ENCODE data around the gene ATG16L2. TPM values are rescaled to one million over a fixed set of nuclear protein-coding genes. Genes with fewer than 3 reads are reported as not detected.

The ATG16L2 gene
- total and polyA plus RNA-seq, 10 of the 15 experiments (the other 5 are each of a cell fraction or from before 2014, with no cell fraction given), result 1.9 to 67.7 (median 30.4) TPM

GRCh38 chr11:72821920-72822799 lies 7.9 kb downstream of the ATG16L2 start:
- Histone ChIP-seq H3K36me3 (ENCODE audit: control insufficient read depth in 2 of 2, insufficient read depth in 2 of 2, low read length in 1 of 2) (peaks cover 12 to 26% of the 10 kb centered on the region in 2 experiments), H3K27me3 (replicated peaks in 1 of 2; ENCODE audit: control insufficient read depth in 2 of 2, insufficient read depth in 2 of 2, low read length in 1 of 2) (no peaks in the 10 kb centered on the region), H3K4me3 (peak overlapping the region; percentile 52; the same call in 1 of the 2 replicates), H2AFZ (ENCODE audit: control insufficient read depth, low read depth, low read length) (peak overlapping the region; percentile 48), H3K79me2 (ENCODE audit: control insufficient read depth, insufficient read depth, low read length) (no peaks in the 10 kb centered on the region), H4K20me1 (ENCODE audit: control insufficient read depth, insufficient read depth) (no peaks in the 10 kb centered on the region), H3K9me3 (replicated peaks; ENCODE audit: control insufficient read depth, insufficient read depth, low read length) (no peaks in the 10 kb centered on the region; the same call in 2 of the 3 replicates), H3K9ac (ENCODE audit: control insufficient read depth, insufficient read depth, low read length) (peak overlapping the region; percentile 44; the same call in 1 of the 2 replicates), H3K4me1 (ENCODE audit: control insufficient read depth, insufficient read depth, low read length) (peaks cover 19% of the 10 kb centered on the region), H3K4me2 (ENCODE audit: control insufficient read depth, insufficient read depth) (peak overlapping the region; percentile 87), H3K27ac (ENCODE audit: control insufficient read depth, insufficient read depth) (peak overlapping the region; percentile 17)
- peak; percentile 21 for DNase-seq (ENCODE audit: low read depth, low spot score)
- ChIA-PET POLR2A (interaction anchor here (1.5 kb wide), 1 partner anchor 9 kb away, joined by 4 read pairs; no protein-coding TSS in a partner anchor), RAD21 (ENCODE audit: unreplicated experiment) (interaction anchor here (1.2 kb wide), 1 partner anchor 97 kb away, joined by 4 read pairs; no protein-coding TSS in a partner anchor), CTCF (interaction anchor here (1.1 to 1.3 kb wide), 3 partner anchors 28 to 356 kb away, joined by 3 to 4 read pairs (median 3); partner anchors contain the start of gene STARD10), SMC1A (ENCODE audit: uncharacterized antibody, unreplicated experiment) (no interaction called here)
- WGBS (ENCODE audit: insufficient coverage, insufficient replicate concordance, low lambda C conversion rate, missing lambda C conversion rate), result 5% methylated on average over 70 of the region's 82 CpGs
- intact Hi-C loops (cut with micrococcal nuclease; ENCODE audit: unreplicated experiment), result no loop called here
- in situ Hi-C loops (cut with MboI), result no loop called here
- BruUV-seq (replicated peaks), result no TSS peak
- FAIRE-seq, result no peak
- peak; percentile 82 for ATAC-seq
- TF ChIP-seq TBL1XR1 (IDR thresholded peaks at IDR 0.05; ENCODE audit: low read depth, low read length) (no peak), PAX8 (IDR thresholded peaks at IDR 0.05) (no peak), HDAC6 (IDR thresholded peaks at IDR 0.05; ENCODE audit: unreplicated experiment) (no peak), CEBPB (IDR thresholded peaks at IDR 0.05; ENCODE audit: borderline replicate concordance in 1 of 2, low read depth in 2 of 2, low read length in 2 of 2) (no peak), SPI1 (IDR thresholded peaks at IDR 0.05; ENCODE audit: borderline replicate concordance, insufficient read depth, low read depth, low read length) (no peak), E2F4 (IDR thresholded peaks at IDR 0.05; ENCODE audit: low read depth, low read length) (no peak), POLR2AphosphoS2 (IDR thresholded peaks at IDR 0.05; ENCODE audit: low read depth, low read length) (peak; percentile 17; the same call in 1 of the 2 replicates), EZH2 (IDR thresholded peaks at IDR 0.05; ENCODE audit: borderline replicate concordance, control insufficient read depth, low read depth, low read length) (no peak), KAT2A (conservative IDR thresholded peaks at IDR 0.05; ENCODE audit: control insufficient read depth, low read depth, low read length) (no peak), CHD2 (IDR thresholded peaks at IDR 0.05; ENCODE audit: borderline replicate concordance, low read depth, low read length) (no peak), BCL11A (IDR thresholded peaks at IDR 0.05; ENCODE audit: low read depth, low read length) (peak; percentile 26; the same call in 1 of the 2 replicates), SUPT20H (IDR thresholded peaks at IDR 0.05; ENCODE audit: borderline replicate concordance, control insufficient read depth, low read depth, low read length) (no peak), TCF7 (IDR thresholded peaks at IDR 0.05; ENCODE audit: borderline replicate concordance) (no peak), STAT1 (conservative IDR thresholded peaks at IDR 0.05) (no peak), ZNF384 (IDR thresholded peaks at IDR 0.05; ENCODE audit: borderline replicate concordance, low read depth, low read length) (no peak), CHD4 (IDR thresholded peaks at IDR 0.05) (no peak)
- TF ChIP-seq, protein P1, sequence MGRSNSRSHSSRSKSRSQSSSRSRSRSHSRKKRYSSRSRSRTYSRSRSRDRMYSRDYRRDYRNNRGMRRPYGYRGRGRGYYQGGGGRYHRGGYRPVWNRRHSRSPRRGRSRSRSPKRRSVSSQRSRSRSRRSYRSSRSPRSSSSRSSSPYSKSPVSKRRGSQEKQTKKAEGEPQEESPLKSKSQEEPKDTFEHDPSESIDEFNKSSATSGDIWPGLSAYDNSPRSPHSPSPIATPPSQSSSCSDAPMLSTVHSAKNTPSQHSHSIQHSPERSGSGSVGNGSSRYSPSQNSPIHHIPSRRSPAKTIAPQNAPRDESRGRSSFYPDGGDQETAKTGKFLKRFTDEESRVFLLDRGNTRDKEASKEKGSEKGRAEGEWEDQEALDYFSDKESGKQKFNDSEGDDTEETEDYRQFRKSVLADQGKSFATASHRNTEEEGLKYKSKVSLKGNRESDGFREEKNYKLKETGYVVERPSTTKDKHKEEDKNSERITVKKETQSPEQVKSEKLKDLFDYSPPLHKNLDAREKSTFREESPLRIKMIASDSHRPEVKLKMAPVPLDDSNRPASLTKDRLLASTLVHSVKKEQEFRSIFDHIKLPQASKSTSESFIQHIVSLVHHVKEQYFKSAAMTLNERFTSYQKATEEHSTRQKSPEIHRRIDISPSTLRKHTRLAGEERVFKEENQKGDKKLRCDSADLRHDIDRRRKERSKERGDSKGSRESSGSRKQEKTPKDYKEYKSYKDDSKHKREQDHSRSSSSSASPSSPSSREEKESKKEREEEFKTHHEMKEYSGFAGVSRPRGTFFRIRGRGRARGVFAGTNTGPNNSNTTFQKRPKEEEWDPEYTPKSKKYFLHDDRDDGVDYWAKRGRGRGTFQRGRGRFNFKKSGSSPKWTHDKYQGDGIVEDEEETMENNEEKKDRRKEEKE (IDR thresholded peaks at IDR 0.05), result no peak
